Astrocyte (in vitro differentiated cells and primary cell): ENCODE results near the gene RARRES1. TPM values are rescaled to one million over a fixed set of nuclear protein-coding genes. Genes with fewer than 3 reads are reported as not detected.

Experiments
- DNase-seq: peaks from one replicate; pipeline ENCODE4 v3.0.0-alpha.2; 2010; ENCODE audit warnings: low read depth
- FAIRE-seq: peaks from 2 replicates; lab custom pipeline; 2011; peaks lifted over from hg19 to GRCh38; lab: Jason Lieb, UNC
- H2AFZ ChIP-seq: 2 replicates; pipeline ENCODE4 v1.6.0; 2012; ENCODE audit warnings: low read depth, low read length, inconsistent platforms
- H3K27ac ChIP-seq: 2 replicates; pipeline ENCODE4 v1.5.1; 2011; ENCODE audit warnings: low read depth, low read length, inconsistent platforms
- H3K27me3 ChIP-seq: 2 replicates; pipeline ENCODE4 v1.6.0; 2011; ENCODE audit warnings: low read length, inconsistent platforms; ENCODE audit not compliant: insufficient read depth
- H3K36me3 ChIP-seq: 2 replicates; pipeline ENCODE4 v1.5.1; 2011; ENCODE audit warnings: low read length, inconsistent platforms; ENCODE audit not compliant: insufficient read depth
- H3K4me1 ChIP-seq: 2 replicates; pipeline ENCODE4 v1.5.1; 2011; ENCODE audit warnings: low read length, inconsistent platforms; ENCODE audit not compliant: insufficient read depth
- H3K4me2 ChIP-seq: 2 replicates; pipeline ENCODE4 v1.6.0; 2012; ENCODE audit warnings: low read length, inconsistent platforms
- H3K4me3 ChIP-seq: 2 replicates; pipeline ENCODE4 v1.5.1; 2011; ENCODE audit warnings: low read depth, mild to moderate bottlenecking, low read length, inconsistent platforms; ENCODE audit not compliant: insufficient read depth
- H3K79me2 ChIP-seq: 2 replicates; pipeline ENCODE4 v1.6.0; 2012; ENCODE audit warnings: mild to moderate bottlenecking, low read length, inconsistent platforms; ENCODE audit not compliant: insufficient read depth
- H3K9ac ChIP-seq: 2 replicates; pipeline ENCODE4 v1.6.0; 2012; ENCODE audit warnings: mild to moderate bottlenecking, low read length, inconsistent platforms
- H3K9me3 ChIP-seq: 2 replicates; pipeline ENCODE4 v1.5.1; 2012; ENCODE audit warnings: low read depth, mild to moderate bottlenecking, low read length, inconsistent platforms; ENCODE audit not compliant: insufficient read depth
- H4K20me1 ChIP-seq: 2 replicates; pipeline ENCODE4 v1.6.0; 2012; ENCODE audit warnings: low read length, inconsistent platforms; ENCODE audit not compliant: insufficient read depth
- H3K27ac Mint-ChIP-seq: one replicate; pipeline ENCODE4 v1.8.0; 2021; ENCODE audit warnings: mild to moderate bottlenecking, mixed read lengths; ENCODE audit not compliant: unreplicated experiment
- H3K27me3 Mint-ChIP-seq: one replicate; pipeline ENCODE4 v1.8.0; 2021; ENCODE audit warnings: low read depth, mixed read lengths; ENCODE audit not compliant: unreplicated experiment
- H3K36me3 Mint-ChIP-seq: one replicate; pipeline ENCODE4 v1.8.0; 2021; ENCODE audit warnings: low read depth, mixed read lengths; ENCODE audit not compliant: unreplicated experiment
- H3K4me1 Mint-ChIP-seq: one replicate; pipeline ENCODE4 v1.8.0; 2021; ENCODE audit warnings: low read depth, mixed read lengths; ENCODE audit not compliant: unreplicated experiment
- H3K4me3 Mint-ChIP-seq: one replicate; pipeline ENCODE4 v1.8.0; 2021; ENCODE audit warnings: mild to moderate bottlenecking, moderate library complexity, mixed read lengths; ENCODE audit not compliant: unreplicated experiment
- H3K9me3 Mint-ChIP-seq: one replicate; pipeline ENCODE4 v1.8.0; 2021; ENCODE audit warnings: mild to moderate bottlenecking, mixed read lengths; ENCODE audit not compliant: unreplicated experiment
- CTCF ChIP-seq: IDR thresholded peaks from 2 replicates; pipeline ENCODE4 v1.5.1; 2011; ENCODE audit warnings: low read depth, mild to moderate bottlenecking, inconsistent platforms, low read length, moderate library complexity; ENCODE audit not compliant: insufficient read depth
- EZH2 ChIP-seq: IDR thresholded peaks from 2 replicates; pipeline ENCODE4 v1.6.1; 2012; ENCODE audit warnings: mild to moderate bottlenecking, low read length, inconsistent platforms; ENCODE audit not compliant: insufficient read depth
- total RNA-seq: library from RNA; stranded (reverse); gene quantifications from 2 replicates; pipeline ENCODE4 v1.2.1, GENCODE V29; 2021

Gene RARRES1
- total RNA-seq, 1 donor from 2014 or later: 1.2 TPM

- Histone ChIP-seq H3K27me3 (no peaks in the 10 kb centered on the region), H4K20me1 (no peaks in the 10 kb centered on the region), H3K4me2 (no peak overlapping the region), H3K4me1 (no peaks in the 10 kb centered on the region), H3K36me3 (peaks cover 42% of the 10 kb centered on the region), H3K9me3 (no peaks in the 10 kb centered on the region), H3K27ac (no peak overlapping the region), H3K4me3 (no peak overlapping the region), H3K9ac (no peak overlapping the region), H2AFZ (no peak overlapping the region), H3K79me2 (peaks cover 29% of the 10 kb centered on the region)
- H3K27ac Mint-ChIP-seq: no peak overlapping the region
- DNase-seq: no peak
- no peaks in the 10 kb centered on the region for H3K9me3 Mint-ChIP-seq
- H3K36me3 Mint-ChIP-seq: no peaks in the 10 kb centered on the region
- peaks cover under 1% of the 10 kb centered on the region for H3K4me1 Mint-ChIP-seq
- no peaks in the 10 kb centered on the region for H3K27me3 Mint-ChIP-seq
- TF ChIP-seq EZH2 (no peak), CTCF (no peak)
- FAIRE-seq: no peak
- no peak overlapping the region for H3K4me3 Mint-ChIP-seq
These were observed 81.1 kb downstream of the RARRES1 start for GRCh38 chr3:158651192-158651591.

- DNase-seq (no peak), FAIRE-seq (no peak)
- Histone ChIP-seq H3K27me3 (no peaks in the 10 kb centered on the region), H3K27ac (no peak overlapping the region), H3K9me3 (no peaks in the 10 kb centered on the region), H3K36me3 (peaks cover 35% of the 10 kb centered on the region), H4K20me1 (no peaks in the 10 kb centered on the region), H3K4me2 (no peak overlapping the region), H3K4me3 (no peak overlapping the region), H3K79me2 (peaks cover 43% of the 10 kb centered on the region), H3K9ac (no peak overlapping the region), H3K4me1 (peaks cover 3% of the 10 kb centered on the region), H2AFZ (no peak overlapping the region)
- H3K9me3 Mint-ChIP-seq: no peaks in the 10 kb centered on the region
- peaks cover 4% of the 10 kb centered on the region for H3K4me1 Mint-ChIP-seq
- no peak for TF ChIP-seq CTCF
- no peak for TF ChIP-seq EZH2
- no peaks in the 10 kb centered on the region for H3K36me3 Mint-ChIP-seq
- H3K27ac Mint-ChIP-seq: no peak overlapping the region
- H3K27me3 Mint-ChIP-seq: no peaks in the 10 kb centered on the region
- H3K4me3 Mint-ChIP-seq: no peak overlapping the region
These were observed 82.5 kb downstream of the RARRES1 start for GRCh38 chr3:158649791-158650190.

Other genes with a start within 250 kb of the RARRES1 start
- gene MLF1, start 161.3 kb downstream of the RARRES1 start, total RNA-seq: 14.3 and 15.5 TPM in 2 replicates
- 32.6 and 37.6 TPM in 2 replicates for gene GFM1, start 87.9 kb downstream of the RARRES1 start, total RNA-seq
- 18.1 and 24.0 TPM in 2 replicates for gene LXN, start 59.8 kb downstream of the RARRES1 start, total RNA-seq
- 62.2 and 70.1 TPM in 2 replicates for gene MFSD1, start 69.6 kb upstream of the RARRES1 start, total RNA-seq